T follicular helper cell (primary cell): ENCODE data around the gene POU3F1.

Experiments
- DNase-seq: peaks from one replicate; pipeline ENCODE4 v3.0.0-alpha.2; 2020; ENCODE audit warnings: low read depth
- total RNA-seq, 2 experiments: gene quantifications; one replicate each; lab custom pipeline; 2026; lab: John Stamatoyannopoulos, UW

The POU3F1 gene
- total RNA-seq: 0.36 to 0.91 reads per million in 2 experiments

DNA sequence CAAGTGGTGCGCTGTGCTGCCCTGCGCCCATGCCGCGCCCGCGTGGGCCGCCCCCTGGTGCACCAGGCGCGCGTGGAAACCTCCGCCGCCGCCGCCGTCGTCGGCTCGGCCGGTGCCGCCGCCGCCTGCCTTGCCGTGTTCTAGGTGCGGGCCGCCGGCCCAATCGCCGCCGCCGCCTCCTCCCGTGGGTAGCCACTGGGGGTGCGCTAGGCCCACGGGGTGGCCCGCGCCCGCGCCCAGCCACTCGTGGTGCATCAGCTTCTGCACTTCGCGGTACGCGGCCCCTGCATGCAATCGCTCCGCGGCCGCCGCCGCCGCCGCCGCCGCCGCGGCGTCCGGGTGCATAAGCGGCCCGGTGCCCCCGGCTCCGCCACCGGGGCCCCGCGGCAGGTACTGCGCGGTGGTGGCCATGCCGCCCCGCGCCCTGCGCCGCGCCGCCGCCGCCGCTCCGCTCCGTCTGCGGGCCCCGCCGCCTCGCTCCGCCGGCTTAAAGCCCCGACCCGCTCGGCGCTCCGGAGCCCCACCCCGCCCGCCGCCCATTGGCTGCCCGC, at the start of gene POU3F1:
TSS of gene POU3F1 (minus strand) at position 461 of the 551 bp plus-strand sequence. CDS start at position 411, 50 bp downstream.
- DNase-seq: no peak

DNA sequence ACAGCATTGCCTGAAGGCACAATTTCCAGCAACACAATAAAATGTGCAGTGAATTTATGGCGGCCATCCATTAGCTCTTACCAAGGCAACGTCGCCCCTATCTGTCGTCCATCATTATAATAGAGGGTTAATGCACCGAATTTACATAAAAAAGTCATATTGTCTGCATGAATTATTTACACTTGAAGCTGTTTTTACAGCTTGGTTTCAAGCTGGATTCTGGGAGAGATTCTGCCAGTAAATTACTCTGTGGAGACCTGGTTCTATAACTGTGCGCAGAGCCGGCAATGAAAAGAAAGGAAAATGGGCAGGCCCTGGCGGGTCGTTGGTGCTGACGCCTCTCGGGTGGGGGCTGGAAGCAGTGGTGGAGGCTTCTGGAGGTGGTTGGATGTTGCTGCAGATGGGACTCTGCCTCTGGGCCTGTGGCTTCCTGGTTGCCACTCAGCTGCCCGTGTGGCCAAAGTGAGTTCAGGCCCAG, 48.9 kb upstream of the POU3F1 start:
- DNase-seq: no peak

DNA sequence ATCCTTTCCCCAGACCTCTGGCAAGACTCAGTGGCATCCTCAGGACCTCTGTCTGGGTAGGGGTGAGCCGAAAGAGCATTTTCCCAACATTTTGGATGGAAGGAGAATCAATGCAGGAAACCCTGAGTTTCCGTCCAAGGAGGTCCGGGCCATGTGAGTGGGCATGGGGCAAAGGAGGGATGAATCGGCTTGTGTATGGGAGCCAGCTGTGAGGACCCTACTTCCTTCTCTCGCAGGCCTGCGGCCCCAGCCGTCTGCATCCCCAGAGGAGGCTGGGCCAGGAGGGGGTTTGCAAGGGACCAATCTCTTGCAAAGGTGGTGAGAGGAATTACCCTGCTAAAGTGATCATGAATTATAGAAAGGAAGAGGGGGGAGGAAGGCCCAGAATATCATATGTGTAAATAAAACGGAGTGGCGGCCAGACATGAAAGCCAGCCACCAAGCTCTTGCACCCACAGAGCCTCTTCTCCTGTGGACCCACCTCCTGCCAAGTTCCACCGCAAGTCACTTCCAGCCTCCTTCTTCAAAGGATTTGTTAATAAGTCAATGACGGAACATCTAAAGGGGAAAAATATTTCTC, 48.2 kb upstream of the POU3F1 start:
- DNase-seq: no peak

DNA sequence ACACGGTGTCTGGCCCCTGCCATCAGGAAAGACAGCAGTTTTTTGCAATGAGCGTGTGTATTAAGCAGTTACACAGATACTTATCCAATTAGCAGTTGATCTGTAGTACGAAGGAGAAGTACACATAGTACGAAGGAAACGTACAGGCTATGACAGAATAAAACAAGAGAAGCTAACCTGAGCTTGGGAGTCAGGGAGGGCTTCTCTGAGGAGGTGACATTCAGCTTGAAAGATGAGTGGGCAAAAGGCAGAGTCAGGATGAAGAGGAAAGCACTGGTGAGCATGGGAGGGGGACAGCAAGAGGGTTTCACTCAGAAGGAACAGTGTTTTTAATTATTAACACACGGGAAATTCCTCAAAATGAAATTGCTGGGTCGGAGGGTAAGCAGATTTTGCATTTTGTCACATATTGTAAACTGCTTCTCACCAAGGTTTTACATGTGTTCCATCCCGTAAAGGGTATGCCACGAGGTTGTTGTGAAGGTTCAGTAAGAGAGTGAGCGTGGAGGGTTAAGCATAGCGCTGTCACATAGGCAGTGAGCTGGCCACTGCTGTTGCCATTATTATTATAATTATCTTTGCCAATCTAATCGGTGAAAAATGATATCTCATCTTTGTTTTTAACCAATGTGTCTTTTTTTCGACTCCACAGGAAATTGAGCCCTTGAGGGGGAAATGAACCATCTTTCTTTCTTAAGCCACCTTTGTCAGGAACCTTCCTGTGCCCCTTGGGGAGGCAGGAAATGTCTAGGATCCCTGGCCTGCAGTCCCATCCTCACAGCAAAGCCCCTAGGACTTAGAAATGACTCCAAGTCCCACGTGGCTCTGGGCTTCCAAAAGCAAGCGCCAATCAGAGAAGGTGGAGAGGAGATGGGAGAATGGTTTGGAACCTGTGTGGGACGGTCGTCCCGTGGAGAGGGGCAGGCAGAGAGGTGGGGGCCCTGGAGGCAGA, 47.3 kb upstream of the POU3F1 start:
- DNase-seq: no peak

DNA sequence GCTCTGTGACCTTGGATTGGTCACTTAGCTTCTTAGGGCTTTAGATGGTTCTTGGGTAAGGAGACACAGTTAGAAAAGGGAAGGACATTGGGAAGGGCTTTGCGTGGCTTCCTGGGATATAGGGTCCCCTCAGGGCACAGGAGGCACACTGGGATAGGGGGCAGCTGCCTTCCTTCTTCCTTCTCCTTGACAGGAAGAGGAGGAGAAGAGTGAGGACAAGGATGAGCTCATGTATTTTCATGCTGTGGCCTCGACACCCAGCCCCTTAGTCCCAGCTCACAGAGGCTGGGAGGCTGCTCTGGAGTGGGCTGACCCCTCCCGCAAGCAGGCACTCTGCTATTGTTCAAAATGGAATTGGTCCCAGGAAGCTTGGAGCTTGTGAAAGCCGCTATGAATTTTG, 45.7 kb upstream of the POU3F1 start:
- DNase-seq: no peak

GRCh38 chr1:38090796-38091195, 44.2 kb upstream of the POU3F1 start:
- no peak for DNase-seq

- no peak for DNase-seq
Measured at GRCh38 chr1:38089712-38090360, 43.2 kb upstream of the POU3F1 start.

- DNase-seq: no peak
Measured at GRCh38 chr1:38088791-38089190, 42.2 kb upstream of the POU3F1 start.

DNA sequence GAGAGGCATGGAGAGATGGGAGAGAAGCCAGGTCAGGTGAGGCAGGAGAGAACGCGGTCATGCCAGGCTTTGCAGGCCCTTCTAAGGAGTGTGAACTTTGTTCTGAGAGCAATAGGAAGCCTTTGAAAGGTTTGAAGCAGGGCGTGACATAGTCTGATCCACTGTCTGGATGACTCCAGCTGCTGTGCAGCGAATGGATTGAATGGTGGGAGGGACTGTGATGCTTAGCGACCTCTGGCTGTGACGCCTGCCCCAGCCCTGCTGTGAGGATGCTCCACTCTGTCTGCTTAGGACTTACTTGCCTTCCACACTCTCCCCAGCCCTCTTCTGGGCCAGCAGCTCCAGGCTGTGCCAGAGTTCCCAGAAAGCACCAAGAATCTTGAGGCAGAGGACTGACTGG, 41.8 kb upstream of the POU3F1 start:
- no peak for DNase-seq

DNA sequence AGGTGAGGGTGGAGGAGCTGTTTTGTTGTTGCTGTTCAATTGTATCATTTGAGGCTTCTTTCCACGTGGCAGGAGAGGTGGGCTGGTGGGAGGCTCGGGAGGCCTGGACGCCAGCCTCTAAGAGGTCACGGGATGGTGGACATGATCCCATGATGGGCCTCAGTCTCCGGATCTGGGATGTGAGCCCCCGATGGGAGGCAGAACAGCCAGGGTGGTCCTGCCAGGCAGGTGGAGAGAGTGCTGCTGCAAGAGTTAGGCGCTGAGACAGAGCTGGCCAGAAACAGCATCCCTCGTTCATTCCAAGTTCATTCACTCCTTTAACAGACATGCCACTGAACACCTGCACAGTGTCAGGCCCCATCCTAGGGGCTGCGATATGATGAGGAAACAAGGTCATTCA, 41.1 kb upstream of the POU3F1 start:
- no peak for DNase-seq

- DNase-seq: no peak
Measured at GRCh38 chr1:38085666-38086330, 39.2 kb upstream of the POU3F1 start.

DNA sequence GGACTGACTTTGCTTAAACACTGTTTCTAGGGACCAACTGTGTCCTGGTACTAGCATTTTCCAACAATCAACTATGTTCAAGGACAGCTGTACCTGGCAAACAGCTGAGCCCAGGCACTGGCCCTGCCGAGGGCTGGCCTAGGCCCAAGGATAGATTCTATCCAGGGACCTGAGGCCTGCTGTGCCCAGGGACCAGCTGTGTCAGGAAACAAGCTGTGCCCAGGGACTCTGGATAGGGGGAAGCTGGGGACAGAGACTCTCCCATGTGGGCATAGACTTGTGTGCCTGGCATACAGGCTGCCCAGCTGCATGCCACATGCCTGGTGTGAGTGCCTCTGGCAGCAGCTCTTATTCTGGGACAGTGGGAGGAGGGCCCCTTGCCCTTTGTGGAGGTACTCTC, 38.1 kb upstream of the POU3F1 start:
- DNase-seq: no peak

- DNase-seq: no peak
Measured at GRCh38 chr1:38084113-38084512, 37.5 kb upstream of the POU3F1 start.

- DNase-seq: no peak
Measured at GRCh38 chr1:38083541-38083940, 36.9 kb upstream of the POU3F1 start.

DNA sequence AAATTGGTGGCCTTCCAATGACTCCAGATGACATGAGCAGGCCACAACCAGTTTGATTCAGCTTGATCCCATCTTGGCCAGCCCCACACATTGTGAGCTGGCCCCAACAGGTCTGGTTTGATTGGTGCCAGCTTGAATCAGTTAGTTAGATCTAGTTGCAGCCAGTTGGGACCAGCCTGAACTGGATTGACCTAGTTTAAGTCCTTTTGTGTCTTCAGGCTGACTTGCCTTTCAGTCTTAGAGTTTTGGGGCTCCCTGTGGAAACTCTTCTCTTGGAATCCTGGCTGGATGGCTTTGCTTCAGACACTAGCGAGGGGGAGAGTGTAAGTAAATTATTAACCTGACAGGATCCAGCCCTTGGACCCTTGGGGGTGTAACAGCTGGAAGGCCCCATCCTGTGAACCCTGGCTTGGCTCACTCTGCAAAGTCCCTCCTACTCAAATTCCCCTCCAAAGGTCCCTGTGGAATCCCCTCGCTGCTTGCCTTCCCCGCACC, 36.2 kb upstream of the POU3F1 start:
- DNase-seq: no peak

DNA sequence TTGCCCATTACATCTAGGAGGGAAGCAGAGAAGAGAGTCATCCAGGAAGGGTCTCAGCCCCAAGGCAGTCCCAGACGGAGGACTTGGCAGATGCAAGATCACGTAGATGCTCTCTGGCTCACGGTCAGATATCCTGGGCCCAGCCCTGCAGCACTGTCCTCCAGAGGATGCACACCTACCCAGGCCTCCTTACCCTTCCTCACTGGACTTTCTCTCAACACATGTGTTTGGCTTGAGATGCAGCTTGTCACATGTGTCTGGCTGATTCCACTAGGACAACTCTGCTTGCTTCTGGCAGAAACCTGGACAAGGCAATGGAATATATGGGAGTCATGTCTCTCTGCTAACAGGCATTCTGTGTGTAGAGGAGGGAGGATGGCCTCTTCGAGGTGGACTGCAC, 32.4 kb upstream of the POU3F1 start:
- no peak for DNase-seq

DNA sequence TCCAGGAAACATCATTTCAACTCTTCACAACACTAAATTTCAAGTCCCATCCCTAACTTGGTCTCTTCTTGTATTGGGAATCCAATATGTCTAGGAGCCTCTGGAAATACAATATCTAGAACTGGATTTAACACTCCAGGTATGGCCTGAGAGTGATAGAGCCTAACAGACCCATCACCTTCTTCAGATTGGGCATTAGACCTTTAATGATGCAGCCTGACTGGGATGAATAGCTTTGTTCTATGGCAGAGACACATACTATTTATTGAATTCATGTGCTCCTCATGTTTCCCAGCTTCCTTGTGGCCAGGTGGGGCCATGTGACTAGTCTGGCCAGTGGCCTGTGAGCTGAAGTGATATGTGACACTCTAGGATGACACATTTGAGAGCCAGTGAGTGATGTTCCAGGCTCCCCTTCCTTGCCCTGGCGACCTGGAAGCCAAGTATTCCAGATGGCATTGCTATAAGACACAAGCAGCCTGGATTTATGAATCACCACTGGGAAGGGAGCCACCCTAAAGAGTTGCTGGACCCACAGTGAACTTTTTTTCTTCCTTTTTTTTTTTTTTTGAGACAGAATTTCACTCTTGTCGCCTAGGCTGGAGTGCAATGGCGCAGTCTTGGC, 31.0 kb upstream of the POU3F1 start:
- no peak for DNase-seq

- no peak for DNase-seq
Measured at GRCh38 chr1:38076455-38076854, 29.9 kb upstream of the POU3F1 start.

- no peak for DNase-seq
Measured at GRCh38 chr1:38076038-38076437, 29.4 kb upstream of the POU3F1 start.

GRCh38 chr1:38075191-38075590, 28.6 kb upstream of the POU3F1 start:
- no peak for DNase-seq

DNA sequence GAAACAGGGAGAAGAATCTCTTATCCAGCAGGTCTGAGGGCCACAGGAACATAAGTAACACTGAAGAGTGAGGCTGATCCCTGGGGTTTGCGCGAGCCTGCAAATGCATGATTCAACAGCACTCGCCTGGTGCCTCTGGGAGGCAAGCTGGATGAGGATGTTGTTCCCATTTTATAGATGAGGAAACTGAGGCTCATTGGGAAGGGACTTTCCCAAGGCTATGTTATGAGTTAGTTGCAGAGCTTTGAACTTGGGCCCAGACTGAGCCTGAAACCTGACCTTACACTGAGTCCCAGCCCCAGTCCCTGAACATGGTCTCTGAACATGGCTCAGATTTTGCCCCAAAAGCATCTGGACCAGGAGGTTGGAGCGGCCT, 27.7 kb upstream of the POU3F1 start:
- no peak for DNase-seq
